Muscle of back (tissue), 11 donors: Measurements from ENCODE around the gene CFAP299. TPM values are rescaled to one million over a fixed set of nuclear protein-coding genes. Genes with fewer than 3 reads are reported as not detected.
"Not testable (repeated sequence)": the region's sequence is repeated elsewhere in the genome, so short reads cannot be mapped to it uniquely, and the experiment has no call there.

Experiments
- DNase-seq, 3 donors: peaks; one replicate each; pipeline versions ENCODE4 v3.0.0 to v3.0.0-alpha.2; 2013
- polyA plus RNA-seq, 10 donors: library from polyadenylated mRNA; unstranded; fragments of 120-200 nt; gene quantifications; one replicate each; pipeline ENCODE4 v1.2.1, GENCODE V29; 2013; ENCODE audit not compliant: insufficient read length in 10 of 10

The CFAP299 gene
- polyA plus RNA-seq, 10 donors, result 0.24 to 0.46 TPM; not detected in 8

GRCh38 chr4:80592950-80593349 is 257.4 kb downstream of the CFAP299 start:
- no peak for DNase-seq

- no peak for DNase-seq
Observed at GRCh38 chr4:80594701-80595100, 259.2 kb downstream of the CFAP299 start.

GRCh38 chr4:80608281-80608980 is 272.9 kb downstream of the CFAP299 start:
- DNase-seq, result peak; percentile 6 to 46 (median 32)

- no peak for DNase-seq
Observed at GRCh38 chr4:80610199-80610598, 274.7 kb downstream of the CFAP299 start.

- peak in 1 of 3 donors; percentile 14 for DNase-seq
Observed at GRCh38 chr4:80610845-80611677, 275.5 kb downstream of the CFAP299 start.

- no peak for DNase-seq
Observed at GRCh38 chr4:80611678-80611979, 276.1 kb downstream of the CFAP299 start.

- no peak for DNase-seq
Observed at GRCh38 chr4:80613470-80613869, 277.9 kb downstream of the CFAP299 start.

- DNase-seq, result no peak
Observed at GRCh38 chr4:80614319-80614718, 278.8 kb downstream of the CFAP299 start.

- DNase-seq, result no peak
Observed at GRCh38 chr4:80615099-80615498, 279.6 kb downstream of the CFAP299 start.

- DNase-seq, result no peak
Observed at GRCh38 chr4:80619070-80619674, 283.6 kb downstream of the CFAP299 start.

- DNase-seq, result no peak
Observed at GRCh38 chr4:80631861-80632260, 296.3 kb downstream of the CFAP299 start.

- no peak for DNase-seq
Observed at GRCh38 chr4:80637190-80637589, 301.7 kb downstream of the CFAP299 start.

GRCh38 chr4:80646061-80646460 is 310.5 kb downstream of the CFAP299 start:
- no peak for DNase-seq

GRCh38 chr4:80655662-80656061 is 320.1 kb downstream of the CFAP299 start:
- DNase-seq, result peak in 2 of 3 donors; percentile 8 to 14

- DNase-seq, result not testable (repeated sequence)
Observed at GRCh38 chr4:80670118-80670517, 334.6 kb downstream of the CFAP299 start.

GRCh38 chr4:80678413-80678812 is 342.9 kb downstream of the CFAP299 start:
- no peak for DNase-seq

- no peak for DNase-seq
Observed at GRCh38 chr4:80680934-80681333, 345.4 kb downstream of the CFAP299 start.

GRCh38 chr4:80685214-80685613 is 349.7 kb downstream of the CFAP299 start:
- DNase-seq, result peak in 1 of 3 donors; percentile 21

- not testable (repeated sequence) for DNase-seq
Observed at GRCh38 chr4:80687736-80688135, 352.2 kb downstream of the CFAP299 start.

GRCh38 chr4:80694171-80694570 is 358.6 kb downstream of the CFAP299 start:
- no peak for DNase-seq

GRCh38 chr4:80705311-80705710 is 369.8 kb downstream of the CFAP299 start:
- DNase-seq, result peak in 1 of 3 donors; percentile 7

GRCh38 chr4:80709082-80709869 is 373.7 kb downstream of the CFAP299 start:
- DNase-seq, result no peak
